Erythroblast (primary cell): ENCODE measurements around the gene SEC24B.

Experiments
- GATA1 ChIP-seq: IDR thresholded peaks from 2 replicates; pipeline ENCODE4 v1.6.1; 2011; ENCODE audit warnings: low read depth, mild to moderate bottlenecking, control low read depth, low read length, moderate library complexity
- POLR2A ChIP-seq: IDR thresholded peaks from 2 replicates; pipeline ENCODE4 v1.6.1; 2011; ENCODE audit warnings: mild to moderate bottlenecking, low read length

- no peak for TF ChIP-seq POLR2A
- no peak for TF ChIP-seq GATA1
Measured at GRCh38 chr4:109494563-109494962, 60.9 kb downstream of the SEC24B start.
